Liver (tissue), 9 donors: ENCODE results near the gene SYT5. TPM values are rescaled to one million over a fixed set of nuclear protein-coding genes. Genes with fewer than 3 reads are reported as not detected.

Experiments used
- DNase-seq: peaks from one replicate; pipeline ENCODE4 v3.0.0-alpha.2; 2017; ENCODE audit warnings: low spot score
- H3K27ac ChIP-seq, 2 donors: one replicate each; pipeline ENCODE4 v1.7.0; 2013; ENCODE audit warnings: inconsistent platforms in 2 of 2, low read length in 2 of 2, control low read depth in 1 of 2, low read depth in 1 of 2, mild to moderate bottlenecking in 1 of 2
- H3K27me3 ChIP-seq, 4 donors: one replicate each; pipeline versions ENCODE4 v1.6.1 to v1.7.0; 2013; ENCODE audit warnings: low read length in 3 of 4, inconsistent platforms in 1 of 4, mild to moderate bottlenecking in 1 of 4, moderate library complexity in 1 of 4; ENCODE audit not compliant: control insufficient read depth in 4 of 4, insufficient read depth in 4 of 4
- H3K36me3 ChIP-seq, 4 donors: one replicate each; pipeline versions ENCODE4 v1.6.1 to v1.7.0; 2013; ENCODE audit warnings: low read length in 3 of 4, mild to moderate bottlenecking in 3 of 4, low read depth in 1 of 4, moderate library complexity in 1 of 4; ENCODE audit not compliant: control insufficient read depth in 4 of 4, insufficient read depth in 3 of 4
- H3K4me1 ChIP-seq, 4 donors: one replicate each; pipeline versions ENCODE4 v1.6.1 to v1.7.0; 2013; ENCODE audit warnings: low read length in 3 of 4, mild to moderate bottlenecking in 3 of 4, moderate library complexity in 1 of 4; ENCODE audit not compliant: control insufficient read depth in 4 of 4, insufficient read depth in 4 of 4
- H3K4me3 ChIP-seq, 3 donors: one replicate each; pipeline versions ENCODE4 v1.6.1 to v1.7.0; 2013; ENCODE audit warnings: low read length in 3 of 3, control low read depth in 1 of 3, low read depth in 1 of 3, mild to moderate bottlenecking in 1 of 3
- H3K9ac ChIP-seq, 2 donors: one replicate each; pipeline ENCODE4 v1.7.0; 2013; ENCODE audit warnings: low read length in 2 of 2, mild to moderate bottlenecking in 2 of 2, moderate library complexity in 2 of 2, control low read depth in 1 of 2, low read depth in 1 of 2
- H3K9me3 ChIP-seq, 4 donors: one replicate each; pipeline versions ENCODE4 v1.6.1 to v1.7.0; 2013; ENCODE audit warnings: low read length in 3 of 4; ENCODE audit not compliant: control insufficient read depth in 4 of 4
- EGR1 ChIP-seq, 2 donors: IDR thresholded peaks; 2 replicates each; pipeline ENCODE4 v1.6.1; 2016 to 2018; ENCODE audit warnings: antibody characterized with exemption in 2 of 2, low read depth in 2 of 2
- FOXA1 ChIP-seq: IDR thresholded peaks from 2 replicates; pipeline ENCODE4 v1.6.1; 2016; ENCODE audit warnings: antibody characterized with exemption
- FOXA2 ChIP-seq: IDR thresholded peaks from 2 replicates; pipeline ENCODE4 v1.6.1; 2016; ENCODE audit warnings: antibody characterized with exemption
- GABPA ChIP-seq, 2 donors: IDR thresholded peaks in 1 of 2; conservative IDR thresholded peaks in 1 of 2; 2 replicates each; pipeline ENCODE4 v1.6.1; 2016; ENCODE audit warnings: antibody characterized with exemption in 2 of 2, mild to moderate bottlenecking in 1 of 2, moderate library complexity in 1 of 2
- HNF4A ChIP-seq, 2 donors: conservative IDR thresholded peaks; 2 replicates each; pipeline ENCODE4 v1.6.1; 2016; ENCODE audit warnings: antibody characterized with exemption in 2 of 2, mild to moderate bottlenecking in 2 of 2
- HNF4G ChIP-seq: IDR thresholded peaks from 2 replicates; pipeline ENCODE4 v1.6.1; 2016; ENCODE audit warnings: antibody characterized with exemption
- JUND ChIP-seq, 2 donors: IDR thresholded peaks; 2 replicates each; pipeline ENCODE4 v1.6.1; 2016; ENCODE audit warnings: antibody characterized with exemption in 2 of 2
- NR2F2 ChIP-seq: IDR thresholded peaks from 2 replicates; pipeline ENCODE4 v1.6.1; 2016; ENCODE audit warnings: antibody characterized with exemption
- RAD21 ChIP-seq, 2 donors: IDR thresholded peaks; 2 replicates each; pipeline ENCODE4 v1.6.1; 2016; ENCODE audit warnings: antibody characterized with exemption in 2 of 2, mild to moderate bottlenecking in 2 of 2
- RXRA ChIP-seq, 2 donors: IDR thresholded peaks; 2 replicates each; pipeline ENCODE4 v1.6.1; 2017 to 2018; ENCODE audit warnings: antibody characterized with exemption in 2 of 2, mild to moderate bottlenecking in 1 of 2
- SP1 ChIP-seq: IDR thresholded peaks from 2 replicates; pipeline ENCODE4 v1.6.1; 2018; ENCODE audit warnings: antibody characterized with exemption, mild to moderate bottlenecking
- TAF1 ChIP-seq: conservative IDR thresholded peaks from 2 replicates; pipeline ENCODE4 v1.6.1; 2016; ENCODE audit warnings: antibody characterized with exemption, mild to moderate bottlenecking
- YY1 ChIP-seq: IDR thresholded peaks from 2 replicates; pipeline ENCODE4 v1.6.1; 2016; ENCODE audit warnings: antibody characterized with exemption, mild to moderate bottlenecking
- WGBS: extraction: QIAGEN DNeasy Blood & Tissue Kit; methylation state at CpG from one replicate; pipeline ENCODE4 v1.1.7; 2013; 5-methylcytosine and 5-hydroxymethylcytosine counted together
- polyA plus RNA-seq, 2 donors: library from polyadenylated mRNA; stranded (reverse) in 1 of 2; unstranded in 1 of 2; fragments of 200-250 nt in 1 of 2; fragments of >200 nt in 1 of 2; fragmentation: Nextera tagmentation in 1 of 2; extraction: Ambion mirVana in 1 of 2; gene quantifications; one replicate each; pipeline versions ENCODE4 v1.2.1 to v1.2.3, GENCODE V29; 2013 to 2015
- total RNA-seq, 2 donors: library from RNA; depleted of rRNA; stranded (reverse); fragments of >200 nt; gene quantifications; one replicate each; pipeline ENCODE4 v1.2.3, GENCODE V29; 2014
- TF ChIP-seq, protein P1 (sequence below): fragments of 150-350 bp; IDR thresholded peaks from 2 replicates; pipeline ENCODE4 v1.5.1; 2017; ENCODE audit warnings: improper control_type of control experiment, low read depth, low read length; ENCODE audit not compliant: missing input control
- TF ChIP-seq, protein P2 (sequence below): IDR thresholded peaks from 2 replicates; pipeline ENCODE4 v1.6.1; 2016; ENCODE audit warnings: antibody characterized with exemption
- TF ChIP-seq, protein P3 (sequence below): IDR thresholded peaks from 2 replicates; pipeline ENCODE4 v1.6.1; 2016; ENCODE audit warnings: antibody characterized with exemption
- TF ChIP-seq, protein P4 (sequence below): IDR thresholded peaks from 2 replicates; pipeline ENCODE4 v1.6.1; 2016; ENCODE audit warnings: antibody characterized with exemption, mild to moderate bottlenecking
- TF ChIP-seq, protein P5 (sequence below): IDR thresholded peaks from 2 replicates; pipeline ENCODE4 v1.6.1; 2016; ENCODE audit warnings: antibody characterized with exemption
- donor health status: healthy.
- donor health status: healthy.
- donor health status: healthy.
- donor health status: healthy.
- donor health status: healthy.

Gene SYT5
- total and polyA plus RNA-seq, 4 donors = under 0.01 TPM; not detected in 3

DNA sequence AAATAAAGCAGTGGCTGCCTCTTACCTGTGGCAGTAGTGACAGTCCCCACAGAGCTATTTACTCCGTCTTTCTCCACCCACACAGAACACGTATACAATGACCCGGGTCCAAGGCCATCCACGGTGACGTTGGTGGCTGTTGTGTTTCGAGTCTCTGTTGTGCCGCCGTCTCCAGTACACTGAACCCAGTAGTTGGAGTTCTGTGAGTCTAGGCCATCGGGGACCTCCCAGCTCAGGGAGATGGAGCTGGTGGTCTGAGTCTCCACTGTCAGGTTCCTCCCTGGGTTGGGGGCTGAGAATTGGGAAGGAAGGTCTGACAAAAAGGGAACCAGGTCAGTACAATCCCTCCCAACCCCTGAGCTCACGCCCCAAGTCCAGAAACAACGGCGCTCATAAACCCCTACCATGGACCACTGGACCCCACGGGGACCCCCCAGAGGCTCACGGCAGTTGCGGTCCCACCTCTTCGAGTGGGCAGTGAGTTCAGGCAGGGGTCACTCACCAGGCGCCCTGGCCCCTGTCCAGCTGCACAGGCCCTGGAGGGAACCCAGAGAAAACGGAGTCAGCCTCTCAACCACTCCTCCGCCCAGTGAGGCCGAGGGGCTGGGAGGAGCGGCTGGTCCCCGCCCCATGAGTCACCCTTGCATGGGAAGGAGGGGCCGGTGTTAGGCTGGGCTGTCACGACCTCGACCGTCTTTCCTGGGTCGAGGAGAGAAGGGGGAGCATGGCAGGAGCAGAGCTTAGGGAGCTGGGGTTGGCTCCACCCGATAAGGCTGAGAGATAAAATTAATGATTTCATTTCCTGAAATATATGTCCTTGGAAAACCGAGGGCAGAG is 26.8 kb upstream of the SYT5 start:
- no peaks in the 10 kb centered on the region for H3K36me3 ChIP-seq
- H3K27me3 ChIP-seq = no peaks in the 10 kb centered on the region
- 14% methylated on average over 29 of the region's 29 CpGs for WGBS
- H3K4me3 ChIP-seq = peak overlapping the region in 2 of 3 donors; percentile 49 to 64
- TF ChIP-seq SP1 (peak; percentile 82), TAF1 (peak; percentile 82), RAD21 (IDR thresholded peaks at IDR 0.05) (peak in 1 of 2 donors; percentile 57), HNF4G (no peak), GABPA (IDR thresholded peaks at IDR 0.05 in 1 of 2, conservative IDR thresholded peaks at IDR 0.05 in 1 of 2) (no peak), YY1 (peak; percentile 72), JUND (IDR thresholded peaks at IDR 0.05) (peak; percentile 99 to 100), FOXA2 (peak; percentile 71), FOXA1 (no peak), EGR1 (IDR thresholded peaks at IDR 0.05; ENCODE audit: low read depth in 2 of 2) (peak; percentile 90 to 99), NR2F2 (peak; percentile 27), RXRA (IDR thresholded peaks at IDR 0.05) (peak; percentile 64 to 84), HNF4A (conservative IDR thresholded peaks at IDR 0.05) (peak; percentile 91 to 94)
- TF ChIP-seq, protein P1, sequence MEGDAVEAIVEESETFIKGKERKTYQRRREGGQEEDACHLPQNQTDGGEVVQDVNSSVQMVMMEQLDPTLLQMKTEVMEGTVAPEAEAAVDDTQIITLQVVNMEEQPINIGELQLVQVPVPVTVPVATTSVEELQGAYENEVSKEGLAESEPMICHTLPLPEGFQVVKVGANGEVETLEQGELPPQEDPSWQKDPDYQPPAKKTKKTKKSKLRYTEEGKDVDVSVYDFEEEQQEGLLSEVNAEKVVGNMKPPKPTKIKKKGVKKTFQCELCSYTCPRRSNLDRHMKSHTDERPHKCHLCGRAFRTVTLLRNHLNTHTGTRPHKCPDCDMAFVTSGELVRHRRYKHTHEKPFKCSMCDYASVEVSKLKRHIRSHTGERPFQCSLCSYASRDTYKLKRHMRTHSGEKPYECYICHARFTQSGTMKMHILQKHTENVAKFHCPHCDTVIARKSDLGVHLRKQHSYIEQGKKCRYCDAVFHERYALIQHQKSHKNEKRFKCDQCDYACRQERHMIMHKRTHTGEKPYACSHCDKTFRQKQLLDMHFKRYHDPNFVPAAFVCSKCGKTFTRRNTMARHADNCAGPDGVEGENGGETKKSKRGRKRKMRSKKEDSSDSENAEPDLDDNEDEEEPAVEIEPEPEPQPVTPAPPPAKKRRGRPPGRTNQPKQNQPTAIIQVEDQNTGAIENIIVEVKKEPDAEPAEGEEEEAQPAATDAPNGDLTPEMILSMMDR = no peak
- TF ChIP-seq, protein P2, sequence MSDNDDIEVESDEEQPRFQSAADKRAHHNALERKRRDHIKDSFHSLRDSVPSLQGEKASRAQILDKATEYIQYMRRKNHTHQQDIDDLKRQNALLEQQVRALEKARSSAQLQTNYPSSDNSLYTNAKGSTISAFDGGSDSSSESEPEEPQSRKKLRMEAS = peak; percentile 48
- TF ChIP-seq, protein P3, sequence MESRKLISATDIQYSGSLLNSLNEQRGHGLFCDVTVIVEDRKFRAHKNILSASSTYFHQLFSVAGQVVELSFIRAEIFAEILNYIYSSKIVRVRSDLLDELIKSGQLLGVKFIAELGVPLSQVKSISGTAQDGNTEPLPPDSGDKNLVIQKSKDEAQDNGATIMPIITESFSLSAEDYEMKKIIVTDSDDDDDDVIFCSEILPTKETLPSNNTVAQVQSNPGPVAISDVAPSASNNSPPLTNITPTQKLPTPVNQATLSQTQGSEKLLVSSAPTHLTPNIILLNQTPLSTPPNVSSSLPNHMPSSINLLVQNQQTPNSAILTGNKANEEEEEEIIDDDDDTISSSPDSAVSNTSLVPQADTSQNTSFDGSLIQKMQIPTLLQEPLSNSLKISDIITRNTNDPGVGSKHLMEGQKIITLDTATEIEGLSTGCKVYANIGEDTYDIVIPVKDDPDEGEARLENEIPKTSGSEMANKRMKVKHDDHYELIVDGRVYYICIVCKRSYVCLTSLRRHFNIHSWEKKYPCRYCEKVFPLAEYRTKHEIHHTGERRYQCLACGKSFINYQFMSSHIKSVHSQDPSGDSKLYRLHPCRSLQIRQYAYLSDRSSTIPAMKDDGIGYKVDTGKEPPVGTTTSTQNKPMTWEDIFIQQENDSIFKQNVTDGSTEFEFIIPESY = no peak
- TF ChIP-seq, protein P4, sequence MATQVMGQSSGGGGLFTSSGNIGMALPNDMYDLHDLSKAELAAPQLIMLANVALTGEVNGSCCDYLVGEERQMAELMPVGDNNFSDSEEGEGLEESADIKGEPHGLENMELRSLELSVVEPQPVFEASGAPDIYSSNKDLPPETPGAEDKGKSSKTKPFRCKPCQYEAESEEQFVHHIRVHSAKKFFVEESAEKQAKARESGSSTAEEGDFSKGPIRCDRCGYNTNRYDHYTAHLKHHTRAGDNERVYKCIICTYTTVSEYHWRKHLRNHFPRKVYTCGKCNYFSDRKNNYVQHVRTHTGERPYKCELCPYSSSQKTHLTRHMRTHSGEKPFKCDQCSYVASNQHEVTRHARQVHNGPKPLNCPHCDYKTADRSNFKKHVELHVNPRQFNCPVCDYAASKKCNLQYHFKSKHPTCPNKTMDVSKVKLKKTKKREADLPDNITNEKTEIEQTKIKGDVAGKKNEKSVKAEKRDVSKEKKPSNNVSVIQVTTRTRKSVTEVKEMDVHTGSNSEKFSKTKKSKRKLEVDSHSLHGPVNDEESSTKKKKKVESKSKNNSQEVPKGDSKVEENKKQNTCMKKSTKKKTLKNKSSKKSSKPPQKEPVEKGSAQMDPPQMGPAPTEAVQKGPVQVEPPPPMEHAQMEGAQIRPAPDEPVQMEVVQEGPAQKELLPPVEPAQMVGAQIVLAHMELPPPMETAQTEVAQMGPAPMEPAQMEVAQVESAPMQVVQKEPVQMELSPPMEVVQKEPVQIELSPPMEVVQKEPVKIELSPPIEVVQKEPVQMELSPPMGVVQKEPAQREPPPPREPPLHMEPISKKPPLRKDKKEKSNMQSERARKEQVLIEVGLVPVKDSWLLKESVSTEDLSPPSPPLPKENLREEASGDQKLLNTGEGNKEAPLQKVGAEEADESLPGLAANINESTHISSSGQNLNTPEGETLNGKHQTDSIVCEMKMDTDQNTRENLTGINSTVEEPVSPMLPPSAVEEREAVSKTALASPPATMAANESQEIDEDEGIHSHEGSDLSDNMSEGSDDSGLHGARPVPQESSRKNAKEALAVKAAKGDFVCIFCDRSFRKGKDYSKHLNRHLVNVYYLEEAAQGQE = peak; percentile 92
- TF ChIP-seq, protein P5, sequence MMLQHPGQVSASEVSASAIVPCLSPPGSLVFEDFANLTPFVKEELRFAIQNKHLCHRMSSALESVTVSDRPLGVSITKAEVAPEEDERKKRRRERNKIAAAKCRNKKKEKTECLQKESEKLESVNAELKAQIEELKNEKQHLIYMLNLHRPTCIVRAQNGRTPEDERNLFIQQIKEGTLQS = peak; percentile 97
- peak overlapping the region; percentile 43 to 90 for H3K27ac ChIP-seq
- peak overlapping the region in 1 of 2 donors; percentile 97 for H3K9ac ChIP-seq
- H3K4me1 ChIP-seq = peaks cover 0 to 9% (median 5%) of the 10 kb centered on the region in 4 donors
- no peaks in the 10 kb centered on the region for H3K9me3 ChIP-seq
- DNase-seq = peak; percentile 79
